Neural progenitor cell (in vitro differentiated cells): ENCODE data around the gene PSD4. TPM values are rescaled to one million over a fixed set of nuclear protein-coding genes. Genes with fewer than 3 reads are reported as not detected.

Experiments used
- DNase-seq: peaks from one replicate; pipeline ENCODE4 v3.0.0-alpha.2; 2016; ENCODE audit warnings: low spot score
- H2AFZ ChIP-seq: fragments of 200-600 bp; sonication (generic); replicated peaks from 2 replicates; pipeline ENCODE4 v1.6.1; 2016; ENCODE audit warnings: antibody characterized with exemption
- H3F3A ChIP-seq: fragments of 200-600 bp; sonication (generic); 2 replicates; pipeline ENCODE4 v1.6.1; 2016; ENCODE audit warnings: antibody characterized with exemption, low read depth
- H3K27ac ChIP-seq: fragments of 200-600 bp; sonication (generic); 2 replicates; pipeline ENCODE4 v1.5.1; 2016; ENCODE audit warnings: mild to moderate bottlenecking
- H3K27me3 ChIP-seq: fragments of 200-600 bp; sonication (generic); 2 replicates; pipeline ENCODE4 v1.6.1; 2016; ENCODE audit warnings: mild to moderate bottlenecking, moderate library complexity
- H3K36me3 ChIP-seq: fragments of 200-600 bp; sonication (generic); 2 replicates; pipeline ENCODE4 v1.5.1; 2016
- H3K4me1 ChIP-seq: fragments of 200-600 bp; sonication (generic); 2 replicates; pipeline ENCODE4 v1.6.1; 2016; ENCODE audit warnings: mixed run types
- H3K4me2 ChIP-seq: fragments of 200-600 bp; sonication (generic); 2 replicates; pipeline ENCODE4 v1.6.1; 2016
- H3K4me3 ChIP-seq: fragments of 200-600 bp; sonication (generic); 2 replicates; pipeline ENCODE4 v1.5.1; 2016
- H3K79me2 ChIP-seq: fragments of 200-600 bp; sonication (generic); 2 replicates; pipeline ENCODE4 v1.6.1; 2016; ENCODE audit warnings: low read depth
- H3K9ac ChIP-seq: fragments of 200-600 bp; sonication (generic); 2 replicates; pipeline ENCODE4 v1.6.1; 2016
- H3K9me3 ChIP-seq: fragments of 200-600 bp; sonication (generic); 2 replicates; pipeline ENCODE4 v1.5.1; 2016; ENCODE audit warnings: low read depth
- H4K20me1 ChIP-seq: fragments of 200-600 bp; sonication (generic); 2 replicates; pipeline ENCODE4 v1.6.1; 2016; ENCODE audit warnings: low read depth
- H3K27ac Mint-ChIP-seq: 3 replicates; pipeline ENCODE4 v1.8.0; 2021; ENCODE audit warnings: mixed read lengths
- H3K27me3 Mint-ChIP-seq: 2 replicates; pipeline ENCODE4 v1.8.0; 2022; ENCODE audit warnings: low read depth, mild to moderate bottlenecking, inconsistent platforms, moderate library complexity, mixed read lengths; ENCODE audit not compliant: insufficient read depth
- H3K36me3 Mint-ChIP-seq: 3 replicates; pipeline ENCODE4 v1.8.0; 2021; ENCODE audit warnings: mixed read lengths
- H3K4me1 Mint-ChIP-seq: 3 replicates; pipeline ENCODE4 v1.8.0; 2021; ENCODE audit warnings: mixed read lengths
- H3K4me3 Mint-ChIP-seq: 3 replicates; pipeline ENCODE4 v1.8.0; 2021; ENCODE audit warnings: mild to moderate bottlenecking, moderate library complexity, mixed read lengths
- H3K9me3 Mint-ChIP-seq: 3 replicates; pipeline ENCODE4 v1.8.0; 2020; ENCODE audit warnings: mixed read lengths
- EZH2 ChIP-seq: fragments of 200-600 bp; sonication (generic); IDR thresholded peaks from 2 replicates; pipeline ENCODE4 v1.6.1; 2017; ENCODE audit warnings: antibody characterized with exemption, mild to moderate bottlenecking, moderate library complexity
- EZH2phosphoT487 ChIP-seq: fragments of 200-600 bp; sonication (generic); IDR thresholded peaks from 2 replicates; pipeline ENCODE4 v1.6.1; 2017; ENCODE audit warnings: antibody characterized with exemption
- total RNA-seq: library from RNA; depleted of rRNA; stranded (reverse); fragments of >200 nt; gene quantifications from 2 replicates; pipeline ENCODE4 v1.2.3, GENCODE V29; 2015; ENCODE audit warnings: low replicate concordance
- TF ChIP-seq, protein P1 (sequence below): fragments of 200-600 bp; sonication (generic); IDR thresholded peaks from 2 replicates; pipeline ENCODE4 v1.5.1; 2017; ENCODE audit warnings: antibody characterized with exemption, mild to moderate bottlenecking

The PSD4 gene
- total RNA-seq, 1 donor from 2014 or later: 0.02 TPM

- Histone ChIP-seq H4K20me1 (no peaks in the 10 kb centered on the region), H2AFZ (no peak overlapping the region), H3K36me3 (no peaks in the 10 kb centered on the region), H3K4me2 (no peak overlapping the region), H3F3A (no peaks in the 10 kb centered on the region), H3K27me3 (peaks cover 10% of the 10 kb centered on the region), H3K9me3 (no peaks in the 10 kb centered on the region), H3K27ac (no peak overlapping the region), H3K9ac (no peak overlapping the region), H3K4me3 (no peak overlapping the region), H3K79me2 (no peaks in the 10 kb centered on the region), H3K4me1 (no peaks in the 10 kb centered on the region)
- H3K27ac Mint-ChIP-seq: no peak overlapping the region
- no peaks in the 10 kb centered on the region for H3K36me3 Mint-ChIP-seq
- peaks cover 6% of the 10 kb centered on the region for H3K27me3 Mint-ChIP-seq
- no peaks in the 10 kb centered on the region for H3K9me3 Mint-ChIP-seq
- DNase-seq: no peak
- no peak overlapping the region for H3K4me3 Mint-ChIP-seq
- no peaks in the 10 kb centered on the region for H3K4me1 Mint-ChIP-seq
- TF ChIP-seq EZH2 (no peak), EZH2phosphoT487 (no peak)
- TF ChIP-seq, protein P1, sequence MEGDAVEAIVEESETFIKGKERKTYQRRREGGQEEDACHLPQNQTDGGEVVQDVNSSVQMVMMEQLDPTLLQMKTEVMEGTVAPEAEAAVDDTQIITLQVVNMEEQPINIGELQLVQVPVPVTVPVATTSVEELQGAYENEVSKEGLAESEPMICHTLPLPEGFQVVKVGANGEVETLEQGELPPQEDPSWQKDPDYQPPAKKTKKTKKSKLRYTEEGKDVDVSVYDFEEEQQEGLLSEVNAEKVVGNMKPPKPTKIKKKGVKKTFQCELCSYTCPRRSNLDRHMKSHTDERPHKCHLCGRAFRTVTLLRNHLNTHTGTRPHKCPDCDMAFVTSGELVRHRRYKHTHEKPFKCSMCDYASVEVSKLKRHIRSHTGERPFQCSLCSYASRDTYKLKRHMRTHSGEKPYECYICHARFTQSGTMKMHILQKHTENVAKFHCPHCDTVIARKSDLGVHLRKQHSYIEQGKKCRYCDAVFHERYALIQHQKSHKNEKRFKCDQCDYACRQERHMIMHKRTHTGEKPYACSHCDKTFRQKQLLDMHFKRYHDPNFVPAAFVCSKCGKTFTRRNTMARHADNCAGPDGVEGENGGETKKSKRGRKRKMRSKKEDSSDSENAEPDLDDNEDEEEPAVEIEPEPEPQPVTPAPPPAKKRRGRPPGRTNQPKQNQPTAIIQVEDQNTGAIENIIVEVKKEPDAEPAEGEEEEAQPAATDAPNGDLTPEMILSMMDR: no peak
Measured at GRCh38 chr2:113124984-113125855, 48.6 kb upstream of the PSD4 start.

DNA sequence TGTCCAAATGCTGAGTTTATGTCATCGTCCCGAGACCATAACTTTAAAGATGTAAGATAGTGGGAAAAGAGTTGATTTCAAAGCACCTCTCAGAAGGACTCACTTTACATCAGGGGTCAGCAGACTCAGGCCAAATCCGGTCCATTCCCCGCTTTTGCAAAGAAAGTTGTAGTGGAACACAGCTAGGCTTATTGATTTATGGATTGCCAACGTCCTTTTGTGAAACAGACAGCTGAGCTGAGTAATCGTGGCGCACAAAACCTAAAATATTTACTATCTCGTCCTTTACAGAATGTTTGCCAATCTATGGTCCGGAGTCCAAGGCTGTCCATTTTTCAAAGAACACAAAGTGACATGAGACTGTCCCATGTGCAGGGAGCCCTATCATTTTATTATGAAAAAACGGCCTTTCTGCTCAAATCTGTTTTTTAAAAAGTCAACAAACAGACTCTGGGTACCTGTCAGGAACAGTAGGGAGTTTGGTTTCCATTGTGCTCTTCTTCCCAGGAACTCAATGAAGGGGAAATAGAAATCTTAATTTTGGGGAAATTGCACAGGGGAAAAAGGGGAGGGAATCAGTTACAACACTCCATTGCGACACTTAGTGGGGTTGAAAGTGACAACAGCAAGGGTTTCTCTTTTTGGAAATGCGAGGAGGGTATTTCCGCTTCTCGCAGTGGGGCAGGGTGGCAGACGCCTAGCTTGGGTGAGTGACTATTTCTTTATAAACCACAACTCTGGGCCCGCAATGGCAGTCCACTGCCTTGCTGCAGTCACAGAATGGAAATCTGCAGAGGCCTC, 46.7 kb upstream of the PSD4 start, which contains the start of gene IL1RN:
Gene IL1RN, plus strand, starts transcription at position 754 of the 801 bp plus-strand sequence. Its CDS starts 27 bp downstream, at position 781.
- H3K27me3 ChIP-seq: no peaks in the 10 kb centered on the region
- no peaks in the 10 kb centered on the region for H3K4me1 Mint-ChIP-seq
- no peak for TF ChIP-seq EZH2phosphoT487
- TF ChIP-seq, protein P1: no peak
- TF ChIP-seq EZH2: no peak

GRCh38 chr2:113127646-113128570, 45.9 kb upstream of the PSD4 start:
- no peaks in the 10 kb centered on the region for H3K9me3 ChIP-seq
- no peak for DNase-seq
- no peaks in the 10 kb centered on the region for H3K27me3 Mint-ChIP-seq

More for the DNA sequence above, 46.7 kb upstream of the PSD4 start, which contains the start of gene IL1RN:
- no peaks in the 10 kb centered on the region for H4K20me1 ChIP-seq
- Mint-ChIP-seq H3K27ac (no peak within 1 kb of the TSS), H3K27me3 (peaks cover 2% of the 10 kb centered on the region), H3K4me3 (no peak within 1 kb of the TSS), H3K36me3 (no peaks in the 10 kb centered on the region), H3K9me3 (no peaks in the 10 kb centered on the region)
- H3K4me3 ChIP-seq: no peak within 1 kb of the TSS
- H3K79me2 ChIP-seq: no peaks in the 10 kb centered on the region
- H3K9ac ChIP-seq: no peak within 1 kb of the TSS
- no peaks in the 10 kb centered on the region for H3K9me3 ChIP-seq
- no peaks in the 10 kb centered on the region for H3K4me1 ChIP-seq
- no peak within 1 kb of the TSS for H3K4me2 ChIP-seq
- H3K36me3 ChIP-seq: no peaks in the 10 kb centered on the region
- no peak within 1 kb of the TSS for H2AFZ ChIP-seq
- no peaks in the 10 kb centered on the region for H3F3A ChIP-seq
- H3K27ac ChIP-seq: no peak within 1 kb of the TSS
- no peak for DNase-seq

More at GRCh38 chr2:113127646-113128570, 45.9 kb upstream of the PSD4 start:
- H3K4me3 Mint-ChIP-seq: no peak overlapping the region
- H3K27ac Mint-ChIP-seq: no peak overlapping the region
- Histone ChIP-seq H3K27ac (no peak overlapping the region), H3K36me3 (no peaks in the 10 kb centered on the region), H3F3A (no peaks in the 10 kb centered on the region), H3K79me2 (no peaks in the 10 kb centered on the region), H3K4me1 (no peaks in the 10 kb centered on the region), H4K20me1 (no peaks in the 10 kb centered on the region), H3K4me3 (no peak overlapping the region), H3K4me2 (no peak overlapping the region), H2AFZ (no peak overlapping the region), H3K9ac (no peak overlapping the region), H3K27me3 (no peaks in the 10 kb centered on the region)
- no peaks in the 10 kb centered on the region for H3K4me1 Mint-ChIP-seq
- H3K36me3 Mint-ChIP-seq: no peaks in the 10 kb centered on the region
- TF ChIP-seq, protein P1: no peak
- TF ChIP-seq EZH2 (no peak), EZH2phosphoT487 (no peak)
- H3K9me3 Mint-ChIP-seq: no peaks in the 10 kb centered on the region
